GM19193 (cell line): Measurements from ENCODE around the gene TMEM86A.

Experiments used
- POLR2A ChIP-seq: IDR thresholded peaks from 4 replicates; pipeline ENCODE4 v1.6.1; 2011; ENCODE audit not compliant: insufficient read depth, insufficient read length; ENCODE audit errors: extremely low read depth

TMEM86A gene

GRCh38 chr11:18733202-18733601 lies 34.6 kb downstream of the TMEM86A start:
- TF ChIP-seq POLR2A = no peak

- TF ChIP-seq POLR2A = no peak
Observed at GRCh38 chr11:18736590-18737148, 38.1 kb downstream of the TMEM86A start.

GRCh38 chr11:18737642-18738041 lies 39.1 kb downstream of the TMEM86A start:
- no peak for TF ChIP-seq POLR2A

- no peak for TF ChIP-seq POLR2A
Observed at GRCh38 chr11:18739685-18740084, 41.1 kb downstream of the TMEM86A start.

- no peak for TF ChIP-seq POLR2A
Observed at GRCh38 chr11:18741783-18742182, 43.2 kb downstream of the TMEM86A start.

GRCh38 chr11:18743365-18743764 lies 44.8 kb downstream of the TMEM86A start:
- no peak for TF ChIP-seq POLR2A

GRCh38 chr11:18743900-18744514 lies 45.4 kb downstream of the TMEM86A start:
- no peak for TF ChIP-seq POLR2A

- TF ChIP-seq POLR2A = no peak
Observed at GRCh38 chr11:18745251-18745650, 46.7 kb downstream of the TMEM86A start.

- no peak for TF ChIP-seq POLR2A
Observed at GRCh38 chr11:18748766-18749365, 50.3 kb downstream of the TMEM86A start.

- no peak for TF ChIP-seq POLR2A
Observed at GRCh38 chr11:18749681-18750319, 51.2 kb downstream of the TMEM86A start.

GRCh38 chr11:18750944-18751343 lies 52.4 kb downstream of the TMEM86A start:
- TF ChIP-seq POLR2A = no peak

- TF ChIP-seq POLR2A = no peak
Observed at GRCh38 chr11:18752502-18752901, 53.9 kb downstream of the TMEM86A start.

GRCh38 chr11:18754308-18754707 lies 55.7 kb downstream of the TMEM86A start:
- no peak for TF ChIP-seq POLR2A
